HG02884 (cell line): ENCODE results near the gene UMODL1.
A peak's percentile ranks its signal among the peaks of the same experiment; 100 is the strongest.

Source experiments
- ATAC-seq: cut with Tn5 transposase; IDR thresholded peaks from one replicate; pipeline ENCODE4 v1.9.1; 2021; ENCODE audit warnings: mild to moderate bottlenecking, moderate library complexity; ENCODE audit not compliant: unreplicated experiment

Gene UMODL1

DNA sequence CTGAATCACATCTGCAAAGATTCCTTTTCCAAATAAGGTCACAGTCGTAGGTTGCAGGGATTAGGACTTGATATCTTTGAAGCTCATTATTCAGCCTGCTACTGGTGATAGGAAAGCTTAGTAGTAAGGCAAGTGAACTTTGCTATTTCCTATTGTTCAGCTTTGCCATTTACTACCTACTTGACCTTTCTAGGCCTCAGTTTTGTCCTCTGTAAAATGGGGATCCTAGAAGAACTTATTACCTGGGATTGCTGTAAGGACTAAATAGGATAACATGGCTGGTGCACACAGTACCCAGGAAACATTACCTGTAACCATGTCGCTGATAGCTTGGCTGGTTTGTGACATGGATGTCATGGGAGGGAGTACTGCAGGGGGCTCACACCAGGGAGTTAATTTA, 24.5 kb downstream of the UMODL1 start:
- no peak for ATAC-seq

DNA sequence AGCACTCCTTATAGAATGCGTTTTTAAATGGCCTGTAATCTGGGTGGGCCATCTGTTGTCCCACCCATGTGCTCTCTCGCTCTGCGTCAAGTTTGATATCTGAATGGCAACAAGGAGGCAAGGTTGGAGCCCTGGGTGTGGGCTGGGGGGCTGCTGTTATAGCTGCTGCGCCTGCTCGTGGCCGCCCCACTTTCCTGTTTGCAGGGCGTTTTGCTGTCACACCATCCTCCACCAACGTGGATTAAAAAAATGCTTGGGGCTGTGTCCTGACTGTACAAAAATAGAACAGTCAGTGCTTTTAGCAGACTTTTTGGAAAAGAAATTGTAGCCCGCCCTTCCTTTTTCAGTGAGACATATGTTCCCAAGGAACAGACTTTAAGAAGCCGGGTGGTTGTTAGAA, 25.4 kb downstream of the UMODL1 start:
- ATAC-seq = no peak

DNA sequence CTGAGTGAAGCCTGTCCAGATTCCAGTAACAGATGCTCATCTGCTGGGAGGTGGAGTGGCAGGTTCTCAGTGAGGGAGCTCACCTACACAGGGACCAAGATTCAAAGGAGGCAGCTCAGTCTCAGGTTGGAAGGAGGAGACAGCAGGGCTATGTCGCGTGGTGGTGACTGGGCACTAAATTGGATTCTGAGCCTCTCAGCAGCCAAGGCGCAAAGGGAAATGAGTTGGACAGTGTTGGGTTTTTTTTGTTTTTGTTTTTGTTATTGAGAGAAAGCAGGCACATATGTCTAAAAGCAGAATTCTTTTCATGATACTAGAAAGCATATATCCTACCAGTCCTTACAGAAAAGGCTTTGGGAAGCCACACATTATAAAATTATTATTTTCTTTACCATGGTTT, 26.2 kb downstream of the UMODL1 start:
- ATAC-seq = no peak

DNA sequence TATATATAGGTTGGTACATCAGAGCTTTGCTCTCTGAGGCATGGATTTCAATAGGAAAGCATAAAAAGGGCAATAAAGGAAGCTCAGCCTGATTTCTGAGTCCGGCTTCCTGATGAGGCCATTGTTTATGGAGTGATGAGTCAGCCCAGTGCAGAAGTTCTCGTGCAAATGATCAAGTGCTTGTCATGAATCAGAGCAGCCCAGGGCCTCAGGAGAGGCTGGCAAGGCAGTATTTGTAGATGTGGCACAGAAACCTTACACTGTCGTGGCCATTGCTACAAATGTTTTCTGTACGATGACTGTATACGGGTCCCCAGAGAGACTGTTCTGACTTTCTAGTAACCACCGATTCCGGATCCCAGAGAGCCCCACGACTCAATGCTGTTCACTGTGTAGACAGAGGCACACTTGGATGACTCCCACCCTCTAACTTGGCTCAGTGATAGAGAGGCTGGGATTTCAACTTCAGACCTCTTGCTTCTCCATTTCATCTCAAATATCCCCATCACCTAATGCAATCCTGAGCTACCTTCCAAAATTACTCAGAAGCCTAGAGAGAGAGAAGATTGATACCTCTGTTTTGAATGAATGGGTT, 26.8 kb downstream of the UMODL1 start:
- no peak for ATAC-seq

DNA sequence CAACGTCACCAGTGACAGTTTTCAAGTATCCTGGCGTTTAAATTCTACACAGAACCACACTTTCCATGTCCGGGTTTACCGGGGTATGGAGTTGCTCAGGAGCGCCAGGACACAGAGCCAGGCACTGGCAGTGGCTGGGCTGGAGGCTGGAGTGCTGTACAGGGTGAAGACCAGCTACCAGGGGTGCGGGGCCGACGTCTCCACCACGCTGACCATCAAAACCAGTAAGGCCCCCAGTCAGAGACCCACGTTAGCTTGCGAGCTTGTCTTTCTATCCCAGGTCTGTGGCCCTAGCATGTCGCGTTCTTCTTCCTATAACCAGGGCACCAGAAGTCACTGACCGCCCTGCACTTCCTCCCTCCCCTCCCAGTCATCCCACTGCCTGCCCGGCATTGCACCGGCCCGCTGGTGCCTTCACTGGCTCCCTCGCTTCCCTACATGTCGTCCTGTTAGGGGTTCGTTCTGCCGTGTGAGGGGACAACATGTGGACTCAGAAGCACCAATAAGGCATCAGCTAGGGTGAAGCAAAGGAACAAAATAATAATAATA, 27.9 kb downstream of the UMODL1 start:
- no peak for ATAC-seq

DNA sequence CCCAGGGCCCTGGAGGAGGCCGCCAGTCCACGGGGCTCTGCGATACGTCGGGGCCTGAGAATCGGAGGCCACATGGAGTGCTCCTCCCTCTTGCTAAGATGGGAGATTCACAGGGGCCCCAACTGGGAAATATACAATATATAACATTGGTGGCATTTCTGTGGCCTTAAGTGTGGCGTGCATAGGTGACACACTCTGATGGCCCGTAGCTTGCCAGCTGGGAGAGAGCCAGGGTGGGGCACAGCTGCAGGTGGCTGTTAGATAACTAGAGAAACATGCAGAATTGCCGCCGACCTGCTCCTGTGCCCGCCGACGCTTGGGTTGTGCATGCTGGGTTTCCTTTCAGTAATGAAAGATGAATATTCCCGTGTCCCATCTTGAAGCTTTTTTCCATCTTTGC, 30.1 kb downstream of the UMODL1 start:
- ATAC-seq = no peak

DNA sequence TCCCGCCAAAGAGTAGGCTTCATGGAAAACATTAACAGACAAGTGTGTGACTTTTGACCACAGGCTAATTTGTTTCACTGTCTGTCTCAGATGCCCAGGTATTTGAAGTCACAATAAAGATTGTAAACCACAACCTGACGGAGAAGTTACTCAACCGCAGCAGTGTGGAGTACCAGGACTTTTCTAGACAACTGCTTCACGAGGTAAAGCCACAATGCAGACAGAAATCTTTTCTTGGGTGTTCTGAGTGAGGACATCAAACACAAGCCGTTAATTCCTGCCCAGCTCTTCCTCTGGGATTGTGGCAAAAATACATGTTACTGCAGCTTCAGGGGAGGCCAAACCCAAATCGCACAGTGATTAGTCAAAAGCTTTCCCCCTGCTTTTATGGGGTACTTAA, 31.0 kb downstream of the UMODL1 start:
- no peak for ATAC-seq

DNA sequence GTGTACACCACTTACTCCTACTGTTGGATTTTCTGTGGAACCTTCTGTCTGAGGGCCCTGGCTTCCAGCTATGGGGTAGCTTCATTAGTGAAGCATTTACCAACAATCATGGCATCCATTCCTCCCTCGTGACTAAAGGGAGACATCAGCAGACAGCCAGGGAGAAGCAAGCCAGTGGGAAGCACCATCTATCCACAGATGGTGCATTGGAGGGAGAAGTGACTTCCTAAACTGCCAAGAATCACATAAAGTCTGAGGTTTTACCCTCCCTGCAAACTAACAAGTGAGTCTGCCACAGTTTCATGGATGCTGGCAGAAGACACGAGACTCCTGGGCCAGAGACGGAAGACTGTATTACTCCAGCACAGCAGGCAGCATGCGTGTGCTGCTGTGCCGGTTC, 31.4 kb downstream of the UMODL1 start:
- no peak for ATAC-seq

DNA sequence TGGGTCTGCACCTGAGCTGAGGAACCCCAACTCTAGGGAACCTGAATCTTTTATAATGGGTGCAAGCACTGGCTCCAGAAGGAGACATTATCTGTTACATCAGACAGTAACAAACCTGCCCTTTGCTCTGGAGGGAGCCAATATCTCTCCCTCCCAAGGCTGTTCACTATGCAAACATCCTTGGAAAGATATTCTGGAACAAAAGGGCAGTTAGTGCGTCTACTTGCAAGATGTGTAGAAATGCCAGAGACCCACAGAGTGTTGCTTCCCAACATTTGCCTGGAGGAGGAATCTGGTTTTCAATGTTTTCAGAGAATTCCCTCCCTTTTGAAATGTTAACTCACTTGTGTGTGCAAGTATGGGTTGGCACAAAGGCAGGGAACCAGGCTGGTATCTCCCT, 31.9 kb downstream of the UMODL1 start:
- no peak for ATAC-seq

DNA sequence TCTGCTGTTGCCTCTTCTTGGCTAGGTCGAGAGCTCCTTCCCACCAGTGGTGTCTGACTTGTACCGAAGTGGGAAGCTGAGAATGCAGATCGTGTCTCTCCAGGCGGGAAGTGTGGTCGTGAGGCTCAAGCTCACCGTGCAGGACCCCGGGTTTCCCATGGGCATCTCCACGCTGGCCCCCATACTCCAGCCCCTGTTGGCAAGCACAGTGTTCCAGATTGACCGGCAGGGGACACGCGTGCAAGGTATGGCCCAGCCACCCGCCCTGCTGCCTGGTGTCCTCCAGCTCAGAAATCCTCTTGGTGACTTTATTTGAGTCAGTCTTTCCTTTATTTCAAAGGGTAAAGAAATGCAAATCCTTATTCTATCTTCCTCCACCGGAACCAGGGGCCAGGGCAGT, 32.7 kb downstream of the UMODL1 start:
- ATAC-seq = no peak

DNA sequence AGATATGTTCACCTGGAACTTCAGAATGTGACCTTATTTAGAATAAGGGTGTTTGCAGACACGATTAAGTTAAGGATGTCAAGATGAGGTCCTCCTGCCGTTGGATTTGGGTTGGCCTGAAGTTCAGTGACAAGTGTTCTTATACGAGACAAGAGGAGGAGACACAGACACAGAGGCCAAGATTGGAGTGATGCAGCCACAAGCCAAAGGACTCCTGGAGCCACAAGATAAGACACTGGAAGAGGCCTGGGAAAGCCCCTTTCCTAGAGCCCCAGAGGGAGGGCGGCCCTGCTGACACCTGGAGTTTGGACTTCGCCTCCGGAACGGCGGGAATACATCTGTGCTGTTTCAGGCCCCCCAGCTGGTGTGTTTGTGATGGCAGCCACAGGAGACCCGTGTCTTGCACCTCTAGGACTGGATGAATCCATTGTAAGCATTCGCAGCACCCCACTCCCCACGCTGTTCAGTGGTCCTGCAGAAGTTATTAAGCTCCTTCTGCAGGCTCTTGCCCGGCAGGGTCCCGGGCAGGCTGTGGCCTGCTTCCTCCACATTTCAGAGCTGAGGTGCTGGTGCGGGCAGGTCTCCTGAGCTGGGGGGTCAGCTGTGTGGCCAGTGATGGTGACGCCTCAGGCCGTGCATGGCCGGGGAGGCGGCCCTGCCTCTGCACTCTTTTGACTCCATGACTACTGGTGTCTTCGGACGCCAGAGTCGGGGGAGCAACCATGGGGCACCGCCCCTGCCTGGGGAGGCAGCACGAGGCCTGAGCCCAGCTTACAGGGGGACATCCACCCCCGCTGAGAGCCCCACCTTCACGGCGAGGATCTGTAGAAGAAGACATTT, 34.6 kb downstream of the UMODL1 start:
- ATAC-seq = no peak

DNA sequence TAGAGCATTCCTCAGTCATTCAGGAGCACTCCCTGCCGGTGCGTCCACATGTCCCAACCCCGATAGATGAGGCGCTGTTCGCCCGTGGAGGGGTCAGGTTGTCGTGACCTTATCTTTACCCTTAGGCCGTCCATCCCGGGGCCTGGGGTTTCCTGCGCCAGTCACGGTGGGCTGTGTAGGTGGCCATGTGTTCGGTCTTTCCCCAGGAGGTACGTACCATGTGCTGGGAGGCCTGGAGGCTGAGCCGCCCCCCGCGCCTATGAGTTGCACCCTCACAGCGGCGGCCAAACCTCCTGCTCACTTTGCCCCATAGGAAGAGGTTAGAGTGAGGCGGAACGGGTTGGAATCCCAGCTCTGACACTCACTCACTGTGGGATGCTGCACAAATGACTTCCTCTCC, 35.3 kb downstream of the UMODL1 start:
- no peak for ATAC-seq

DNA sequence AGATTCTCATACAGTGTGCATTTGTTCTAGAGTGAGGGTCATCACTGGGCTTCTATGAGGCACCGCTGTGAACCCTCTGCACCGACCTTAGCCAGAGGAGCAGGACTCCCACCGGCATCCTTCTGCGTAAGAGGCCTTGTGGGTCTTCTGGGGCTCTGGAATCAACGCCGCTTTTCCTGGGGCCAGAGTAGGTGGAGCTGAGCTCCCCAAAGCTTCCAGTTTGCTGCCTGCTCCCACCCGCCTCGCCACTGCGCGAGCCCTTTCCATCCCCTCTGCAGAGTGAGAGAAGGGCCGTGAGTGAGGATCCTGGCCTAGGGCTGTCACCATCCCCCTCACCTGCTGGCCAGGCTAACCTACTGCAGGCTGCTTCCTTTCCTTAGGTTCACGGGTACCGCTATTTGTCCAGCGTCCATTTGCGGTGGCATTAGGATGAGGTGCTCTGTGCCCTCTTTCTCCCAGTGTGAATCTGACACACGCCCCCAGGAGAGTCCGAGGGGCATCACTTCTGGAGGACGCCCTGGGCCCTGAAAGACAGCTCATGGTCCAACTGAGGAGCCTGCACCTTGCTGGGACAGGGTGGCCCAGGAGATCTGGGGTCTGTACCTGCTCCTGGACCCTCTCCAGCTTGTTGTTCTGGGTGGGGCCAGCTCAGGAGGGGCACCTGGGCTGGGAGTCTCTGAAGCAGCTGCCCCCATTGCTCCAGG, 36.2 kb downstream of the UMODL1 start:
- no peak for ATAC-seq

DNA sequence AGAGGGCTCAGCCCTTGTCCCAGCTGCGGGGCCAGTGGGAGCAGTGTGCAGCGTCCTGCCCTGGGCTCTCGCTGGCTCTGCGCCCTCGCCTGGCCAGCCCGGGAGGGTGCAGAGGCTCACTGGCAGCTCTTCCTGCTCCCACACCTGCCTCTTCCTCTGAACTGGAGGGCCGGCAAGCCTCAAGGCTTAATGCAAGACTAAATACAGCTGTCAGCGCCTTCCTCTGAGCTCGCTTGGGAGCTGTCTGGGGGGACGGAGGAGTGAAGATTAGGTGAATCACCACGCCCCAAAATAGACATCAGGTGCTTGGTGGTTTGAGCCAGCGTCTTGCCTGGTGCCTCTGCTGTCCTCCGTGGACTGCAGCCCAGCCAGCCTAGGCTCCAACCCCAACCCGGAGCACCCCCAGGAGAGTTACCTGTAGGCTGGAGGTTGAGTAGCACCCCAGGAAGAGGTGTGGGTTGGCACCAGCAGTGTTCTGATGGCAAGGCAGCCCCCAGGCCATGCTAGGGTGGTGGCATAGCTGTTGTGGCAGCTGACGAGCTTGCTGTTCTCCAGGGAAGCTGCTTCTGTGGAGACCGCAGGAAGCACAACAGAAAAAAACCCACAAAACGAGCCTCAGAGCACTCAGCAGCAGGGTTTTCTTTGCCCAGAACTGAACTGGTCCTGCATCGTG, 36.9 kb downstream of the UMODL1 start:
- ATAC-seq = peak; percentile 93

DNA sequence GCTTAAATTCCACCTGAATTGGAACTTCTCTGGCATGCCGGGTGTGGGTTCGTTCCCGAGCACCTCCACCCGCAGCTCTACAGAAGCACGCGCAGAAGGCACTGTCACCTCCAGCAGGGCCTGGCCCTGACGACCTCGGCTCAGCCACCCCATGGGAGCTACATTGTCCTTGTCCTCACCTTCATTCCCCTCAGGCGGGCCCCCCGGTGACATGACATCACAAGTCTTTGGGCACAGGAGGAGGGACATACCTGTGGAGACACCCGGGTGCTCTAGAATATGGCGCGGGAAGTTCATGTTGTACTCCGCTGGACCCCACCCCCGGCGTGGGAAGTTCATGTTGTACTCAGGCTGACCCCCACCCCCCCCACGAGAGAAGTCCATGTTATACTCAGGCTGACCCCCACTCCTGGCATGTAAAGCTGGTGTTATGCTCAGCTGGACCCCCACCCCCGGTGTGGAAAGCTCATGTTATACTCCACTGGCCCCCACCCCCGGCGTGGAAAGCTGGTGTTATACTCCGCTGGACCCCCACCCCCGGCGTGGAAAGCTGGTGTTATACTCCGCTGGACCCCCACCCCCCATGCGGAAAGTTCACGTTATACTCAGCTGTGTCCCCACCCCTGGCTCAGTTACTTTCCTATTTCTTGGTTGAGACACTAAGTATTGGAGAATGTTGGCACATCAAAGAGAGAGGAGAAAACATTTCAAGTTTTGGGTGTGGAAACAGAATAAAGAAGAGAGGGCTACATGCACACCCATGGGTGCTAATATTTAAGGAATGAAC, 37.6 kb downstream of the UMODL1 start:
- ATAC-seq = no peak

DNA sequence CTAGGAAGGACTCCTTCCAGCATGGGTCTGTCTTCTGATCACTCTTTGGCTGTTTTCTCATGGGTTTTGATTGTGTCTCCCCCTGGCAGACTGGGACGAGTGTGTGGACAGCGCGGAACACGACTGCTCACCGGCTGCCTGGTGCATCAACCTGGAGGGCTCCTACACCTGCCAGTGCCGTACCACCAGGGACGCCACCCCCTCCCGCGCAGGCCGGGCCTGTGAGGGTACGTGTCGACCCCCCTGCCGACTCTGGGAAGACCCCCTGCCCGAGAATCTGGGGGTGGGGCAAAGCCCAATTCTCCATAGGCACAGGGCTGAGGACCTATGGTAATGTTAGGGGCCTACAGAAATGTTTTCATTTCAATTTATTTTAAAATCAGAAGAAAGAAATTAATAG, 38.4 kb downstream of the UMODL1 start:
- no peak for ATAC-seq

DNA sequence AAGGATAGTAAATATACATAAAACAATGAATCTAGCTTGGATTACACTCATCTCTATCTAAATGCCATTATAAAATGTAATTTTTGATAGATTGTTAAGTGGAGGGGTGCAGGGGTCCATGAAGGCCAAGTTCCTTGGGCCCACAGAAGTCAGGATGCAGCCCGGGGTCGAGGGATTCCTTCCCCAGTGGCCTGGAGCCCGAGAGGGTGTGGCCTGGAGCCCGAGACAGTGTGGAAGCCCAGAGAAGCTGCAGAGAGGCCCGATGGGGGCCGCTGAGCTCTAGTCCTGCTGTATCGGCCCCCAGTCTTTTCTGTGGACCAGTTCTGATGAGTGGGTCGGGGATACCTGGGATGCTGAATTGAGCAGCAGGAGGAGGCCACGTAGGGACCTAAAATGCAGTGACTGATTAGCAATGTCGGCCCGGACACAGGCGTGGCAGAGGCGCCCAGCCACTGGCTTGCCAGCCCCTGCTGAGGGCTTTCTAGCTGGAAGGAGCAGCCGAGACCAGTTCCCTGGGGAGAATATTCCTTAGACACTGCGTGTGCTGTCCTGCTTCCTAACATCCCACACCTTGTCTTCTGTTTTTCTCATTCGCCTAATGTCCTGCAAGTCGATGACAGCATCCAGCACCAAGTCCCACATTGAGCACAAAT, 38.9 kb downstream of the UMODL1 start:
- ATAC-seq = no peak

DNA sequence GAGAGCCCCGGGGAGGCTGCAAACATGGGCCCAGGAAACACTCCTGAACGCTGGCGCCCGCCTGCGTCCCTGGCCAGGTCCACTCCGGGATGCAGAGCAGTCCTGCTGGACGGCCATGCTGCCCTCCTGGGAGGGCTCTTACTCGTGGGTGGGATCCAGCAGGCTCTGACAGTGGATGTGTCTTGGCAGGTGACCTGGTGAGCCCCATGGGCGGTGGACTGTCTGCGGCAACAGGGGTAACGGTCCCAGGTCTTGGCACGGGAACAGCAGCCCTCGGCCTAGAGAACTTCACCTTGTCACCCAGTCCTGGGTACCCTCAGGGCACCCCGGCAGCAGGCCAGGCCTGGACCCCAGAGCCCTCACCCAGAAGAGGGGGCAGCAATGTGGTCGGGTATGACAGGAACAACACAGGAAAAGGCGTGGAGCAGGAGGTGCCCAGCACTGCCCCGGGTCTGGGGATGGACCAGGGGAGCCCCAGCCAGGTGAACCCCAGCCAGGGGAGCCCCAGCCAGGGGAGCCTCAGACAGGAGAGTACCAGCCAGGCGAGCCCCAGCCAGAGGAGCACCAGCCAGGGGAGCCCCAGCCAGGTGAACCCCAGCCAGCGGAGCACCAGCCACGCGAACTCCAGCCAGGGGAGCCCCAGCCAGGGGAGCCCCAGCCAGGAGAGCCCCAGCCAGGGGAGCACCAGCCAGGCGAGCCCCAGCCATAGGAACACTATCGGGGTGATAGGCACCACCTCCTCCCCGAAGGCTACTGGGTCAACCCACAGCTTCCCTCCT, 39.8 kb downstream of the UMODL1 start:
- ATAC-seq = no peak

DNA sequence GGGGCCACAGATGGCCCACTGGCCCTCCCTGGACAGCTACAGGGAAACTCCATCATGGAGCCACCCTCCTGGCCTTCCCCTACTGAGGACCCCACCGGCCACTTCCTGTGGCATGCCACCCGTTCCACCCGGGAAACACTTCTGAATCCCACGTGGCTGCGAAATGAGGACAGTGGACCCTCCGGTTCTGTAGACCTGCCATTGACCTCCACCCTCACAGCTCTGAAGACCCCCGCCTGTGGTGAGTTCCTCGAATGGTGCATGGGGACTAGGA, 40.3 kb downstream of the UMODL1 start:
- no peak for ATAC-seq
